Endothelial cell (in vitro differentiated cells): ENCODE results near the gene PIP5K1B. TPM values are rescaled to one million over a fixed set of nuclear protein-coding genes. Genes with fewer than 3 reads are reported as not detected.

Experiments used
- DNase-seq: peaks from one replicate; pipeline ENCODE4 v3.0.0; 2021; ENCODE audit warnings: low spot score
- H3K27ac Mint-ChIP-seq: one replicate; pipeline ENCODE4 v1.8.0; 2021; ENCODE audit warnings: mixed read lengths, inconsistent platforms; ENCODE audit not compliant: unreplicated experiment
- H3K27me3 Mint-ChIP-seq: one replicate; pipeline ENCODE4 v1.8.0; 2021; ENCODE audit warnings: mild to moderate bottlenecking, moderate library complexity, mixed read lengths, inconsistent platforms; ENCODE audit not compliant: unreplicated experiment
- H3K36me3 Mint-ChIP-seq: one replicate; pipeline ENCODE4 v1.8.0; 2021; ENCODE audit warnings: mild to moderate bottlenecking, low read depth, mixed read lengths, inconsistent platforms; ENCODE audit not compliant: unreplicated experiment
- H3K4me1 Mint-ChIP-seq: one replicate; pipeline ENCODE4 v1.8.0; 2021; ENCODE audit warnings: mild to moderate bottlenecking, mixed read lengths, inconsistent platforms; ENCODE audit not compliant: unreplicated experiment
- H3K4me3 Mint-ChIP-seq: one replicate; pipeline ENCODE4 v1.8.0; 2021; ENCODE audit warnings: mild to moderate bottlenecking, mixed read lengths, inconsistent platforms; ENCODE audit not compliant: unreplicated experiment
- H3K9me3 Mint-ChIP-seq: one replicate; pipeline ENCODE4 v1.8.0; 2021; ENCODE audit warnings: mixed read lengths, inconsistent platforms; ENCODE audit not compliant: unreplicated experiment
- total RNA-seq: library from RNA; stranded (reverse); fragmentation: NEBNext Ultra II Directional; extraction: Animal tissue kit (Norgen Biotek cat#: 25700); gene quantifications from one replicate; pipeline ENCODE4 v1.2.1, GENCODE V29; 2021; ENCODE audit not compliant: unreplicated experiment
- TF ChIP-seq, protein P1 (sequence below): fragments of 200-600 bp; sonication (generic); IDR thresholded peaks from one replicate; pipeline ENCODE4 v1.5.0; 2021; ENCODE audit warnings: antibody characterized with exemption; ENCODE audit not compliant: unreplicated experiment

Gene PIP5K1B
- total RNA-seq, 1 donor from 2014 or later = 1.8 TPM

DNA sequence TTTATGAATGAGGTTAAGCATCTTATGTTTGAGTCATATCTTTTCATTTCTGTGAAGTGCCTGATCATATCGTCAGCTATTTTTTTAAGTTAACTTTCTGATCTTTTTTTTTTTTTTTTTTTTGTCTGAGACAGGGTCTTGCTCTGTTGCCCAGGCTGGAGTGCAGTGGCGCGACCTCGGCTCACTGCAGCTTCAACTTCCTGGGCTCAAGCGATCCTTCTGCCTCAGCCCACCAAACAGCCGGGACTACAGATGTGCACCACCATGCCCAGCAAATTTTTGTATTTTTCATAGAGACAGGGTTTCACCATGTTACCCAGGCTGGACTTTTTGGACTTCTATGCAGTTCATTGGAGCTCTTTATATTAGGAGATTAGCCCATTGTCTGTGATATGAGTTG, 168.1 kb downstream of the PIP5K1B start:
- H3K27me3 Mint-ChIP-seq = peaks cover 1% of the 10 kb centered on the region
- H3K27ac Mint-ChIP-seq = no peak overlapping the region
- no peaks in the 10 kb centered on the region for H3K36me3 Mint-ChIP-seq
- peaks cover 12% of the 10 kb centered on the region for H3K4me1 Mint-ChIP-seq
- H3K4me3 Mint-ChIP-seq = no peak overlapping the region
- no peak for DNase-seq
- TF ChIP-seq, protein P1, sequence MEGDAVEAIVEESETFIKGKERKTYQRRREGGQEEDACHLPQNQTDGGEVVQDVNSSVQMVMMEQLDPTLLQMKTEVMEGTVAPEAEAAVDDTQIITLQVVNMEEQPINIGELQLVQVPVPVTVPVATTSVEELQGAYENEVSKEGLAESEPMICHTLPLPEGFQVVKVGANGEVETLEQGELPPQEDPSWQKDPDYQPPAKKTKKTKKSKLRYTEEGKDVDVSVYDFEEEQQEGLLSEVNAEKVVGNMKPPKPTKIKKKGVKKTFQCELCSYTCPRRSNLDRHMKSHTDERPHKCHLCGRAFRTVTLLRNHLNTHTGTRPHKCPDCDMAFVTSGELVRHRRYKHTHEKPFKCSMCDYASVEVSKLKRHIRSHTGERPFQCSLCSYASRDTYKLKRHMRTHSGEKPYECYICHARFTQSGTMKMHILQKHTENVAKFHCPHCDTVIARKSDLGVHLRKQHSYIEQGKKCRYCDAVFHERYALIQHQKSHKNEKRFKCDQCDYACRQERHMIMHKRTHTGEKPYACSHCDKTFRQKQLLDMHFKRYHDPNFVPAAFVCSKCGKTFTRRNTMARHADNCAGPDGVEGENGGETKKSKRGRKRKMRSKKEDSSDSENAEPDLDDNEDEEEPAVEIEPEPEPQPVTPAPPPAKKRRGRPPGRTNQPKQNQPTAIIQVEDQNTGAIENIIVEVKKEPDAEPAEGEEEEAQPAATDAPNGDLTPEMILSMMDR = no peak
- H3K9me3 Mint-ChIP-seq = no peaks in the 10 kb centered on the region

DNA sequence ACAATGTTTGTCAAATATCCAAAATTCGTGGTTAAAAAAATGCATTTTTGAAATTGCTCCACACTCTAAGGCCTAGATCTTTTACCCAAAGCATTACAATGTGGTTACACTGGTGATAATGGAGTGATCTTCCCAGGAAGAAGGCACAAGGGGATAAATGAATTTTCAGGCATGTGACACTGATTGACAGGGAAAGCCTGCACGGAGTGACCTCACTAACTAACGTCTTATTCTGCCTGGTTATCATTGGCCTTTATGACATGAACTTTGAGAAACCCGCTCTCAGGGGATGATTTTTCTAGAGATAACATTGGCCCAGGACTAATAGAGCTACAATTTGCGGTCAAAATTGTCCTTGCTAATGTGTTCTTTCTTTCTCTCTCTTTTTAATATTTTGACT, 171.2 kb downstream of the PIP5K1B start:
- TF ChIP-seq, protein P1 = no peak
- Mint-ChIP-seq H3K27me3 (peaks cover 4% of the 10 kb centered on the region), H3K4me3 (no peak overlapping the region), H3K36me3 (no peaks in the 10 kb centered on the region), H3K9me3 (no peaks in the 10 kb centered on the region), H3K4me1 (peaks cover 7% of the 10 kb centered on the region), H3K27ac (no peak overlapping the region)
- no peak for DNase-seq

DNA sequence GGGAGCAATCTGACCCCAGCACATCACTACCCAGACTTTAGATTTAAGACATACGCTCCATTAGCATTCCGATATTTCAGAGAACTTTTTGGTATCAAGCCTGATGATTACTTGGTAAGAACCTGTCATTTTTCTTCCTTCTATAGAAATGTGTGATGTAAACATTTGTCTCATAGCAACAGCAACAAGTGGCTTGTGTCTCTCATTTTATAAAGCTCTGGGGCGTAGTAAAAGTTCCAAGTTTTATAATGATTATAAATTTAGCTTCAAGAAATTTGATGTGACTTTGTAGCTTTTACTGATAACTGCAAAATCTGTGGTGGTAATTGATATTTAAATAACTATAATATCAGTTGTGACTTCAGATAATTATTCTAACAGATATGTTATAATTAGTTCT, 171.6 kb downstream of the PIP5K1B start:
- peaks cover 4% of the 10 kb centered on the region for H3K4me1 Mint-ChIP-seq
- DNase-seq = no peak
- H3K9me3 Mint-ChIP-seq = no peaks in the 10 kb centered on the region
- peaks cover 4% of the 10 kb centered on the region for H3K27me3 Mint-ChIP-seq
- no peaks in the 10 kb centered on the region for H3K36me3 Mint-ChIP-seq
- TF ChIP-seq, protein P1 = no peak
- no peak overlapping the region for H3K27ac Mint-ChIP-seq
- H3K4me3 Mint-ChIP-seq = no peak overlapping the region

DNA sequence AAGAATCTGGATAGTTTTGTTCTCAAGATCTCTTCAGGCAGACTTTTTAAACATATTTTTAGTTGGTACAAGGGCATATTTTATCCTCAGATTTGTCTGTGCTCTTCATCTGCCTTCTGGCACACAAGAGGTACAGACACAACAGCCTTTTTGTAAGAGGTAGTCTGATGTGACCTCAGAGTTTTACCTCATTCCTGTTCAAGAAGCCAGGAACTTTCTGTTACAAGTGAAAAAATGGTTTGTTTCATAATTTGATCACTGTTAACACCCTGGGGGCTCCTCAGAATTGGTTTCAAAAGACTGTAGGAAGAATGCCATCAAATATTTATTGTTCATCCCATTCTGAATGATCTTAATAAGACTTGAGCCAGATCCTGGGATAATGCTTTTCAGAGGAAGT, 172.2 kb downstream of the PIP5K1B start:
- no peak overlapping the region for H3K27ac Mint-ChIP-seq
- H3K9me3 Mint-ChIP-seq = no peaks in the 10 kb centered on the region
- DNase-seq = no peak
- TF ChIP-seq, protein P1 = no peak
- H3K27me3 Mint-ChIP-seq = peaks cover 4% of the 10 kb centered on the region
- H3K4me1 Mint-ChIP-seq = peaks cover under 1% of the 10 kb centered on the region
- H3K4me3 Mint-ChIP-seq = no peak overlapping the region
- no peaks in the 10 kb centered on the region for H3K36me3 Mint-ChIP-seq

DNA sequence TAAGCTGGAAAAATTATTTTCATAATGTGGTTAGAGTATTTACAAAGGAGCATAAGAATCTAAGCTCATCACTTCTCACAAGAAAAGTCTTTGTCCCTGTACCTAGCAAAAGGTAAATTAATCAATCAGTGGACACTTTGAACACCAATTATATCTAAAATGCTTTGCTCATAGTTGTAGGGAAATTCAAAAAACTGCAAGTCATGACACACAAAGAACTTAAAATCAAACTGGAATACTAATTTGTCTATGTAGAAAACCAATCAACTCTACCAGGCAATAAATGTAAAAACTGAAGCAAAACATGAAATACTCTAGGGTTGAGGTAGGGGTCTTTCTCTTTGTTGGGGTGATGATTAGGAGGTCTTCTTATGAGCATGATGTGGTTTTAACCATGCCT, 173.4 kb downstream of the PIP5K1B start:
- TF ChIP-seq, protein P1 = no peak
- Mint-ChIP-seq H3K9me3 (no peaks in the 10 kb centered on the region), H3K4me1 (no peaks in the 10 kb centered on the region), H3K4me3 (no peak overlapping the region), H3K27ac (no peak overlapping the region), H3K27me3 (peaks cover 4% of the 10 kb centered on the region), H3K36me3 (no peaks in the 10 kb centered on the region)
- no peak for DNase-seq
